Measurements from ENCODE around the gene SPAG16. TPM values are rescaled to one million over a fixed set of nuclear protein-coding genes. Genes with fewer than 3 reads are reported as not detected.

Gene SPAG16
- total RNA-seq, 4 donors from 2014 or later: 14.1 to 43.1 (median 30.2) TPM

- H3K4me3 ChIP-seq: no peak overlapping the region
- TF ChIP-seq CTCF (IDR thresholded peaks at IDR 0.05) (no peak), POLR2A (IDR thresholded peaks at IDR 0.05) (no peak)
- peak overlapping the region in 3 of 4 donors; percentile 56 to 74 (median 57) for H3K27ac ChIP-seq
- no peaks in the 10 kb centered on the region for H3K27me3 ChIP-seq
- no peaks in the 10 kb centered on the region for H3K9me3 ChIP-seq
- no peak for DNase-seq
- WGBS, 2 donors: 53 to 83% methylated on average over 4 of the region's 4 CpGs
- H3K4me1 ChIP-seq: peaks cover 0 to 15% (median 5%) of the 10 kb centered on the region in 3 donors
- intact Hi-C loops (cut with DNase I): no loop called here
- no peaks in the 10 kb centered on the region for H3K36me3 ChIP-seq
Observed at GRCh38 chr2:214019973-214020345, 735.7 kb downstream of the SPAG16 start.

GRCh38 chr2:214029190-214029589 is 744.9 kb downstream of the SPAG16 start:
- DNase-seq: no peak
- no peak for TF ChIP-seq CTCF (IDR thresholded peaks at IDR 0.05)
- TF ChIP-seq POLR2A (IDR thresholded peaks at IDR 0.05): no peak
- H3K4me1 ChIP-seq: no peaks in the 10 kb centered on the region
- H3K36me3 ChIP-seq: no peaks in the 10 kb centered on the region
- H3K27ac ChIP-seq: no peak overlapping the region
- intact Hi-C loops (cut with DNase I): no loop called here
- H3K4me3 ChIP-seq: no peak overlapping the region
- H3K27me3 ChIP-seq: no peaks in the 10 kb centered on the region
- WGBS, 2 donors: 75 to 97% methylated on average over 2 of the region's 2 CpGs
- H3K9me3 ChIP-seq: no peaks in the 10 kb centered on the region

GRCh38 chr2:214031566-214031965 is 747.3 kb downstream of the SPAG16 start:
- 60 to 67% methylated on average over 1 of the region's 1 CpG for WGBS, 2 donors
- H3K27me3 ChIP-seq: no peaks in the 10 kb centered on the region
- no peaks in the 10 kb centered on the region for H3K36me3 ChIP-seq
- TF ChIP-seq POLR2A (IDR thresholded peaks at IDR 0.05): no peak
- TF ChIP-seq CTCF (IDR thresholded peaks at IDR 0.05): no peak
- no peaks in the 10 kb centered on the region for H3K4me1 ChIP-seq
- no peak for DNase-seq
- no peaks in the 10 kb centered on the region for H3K9me3 ChIP-seq
- no peak overlapping the region for H3K4me3 ChIP-seq
- intact Hi-C loops (cut with DNase I): no loop called here
- no peak overlapping the region for H3K27ac ChIP-seq

- WGBS, 2 donors: 75 to 80% methylated on average over 1 to 3 of the region's 3 CpGs
Observed at GRCh38 chr2:214034417-214034816, 750.2 kb downstream of the SPAG16 start.

More at GRCh38 chr2:214034417-214034816, 750.2 kb downstream of the SPAG16 start:
- H3K36me3 ChIP-seq: no peaks in the 10 kb centered on the region
- H3K4me3 ChIP-seq: no peak overlapping the region
- no peaks in the 10 kb centered on the region for H3K27me3 ChIP-seq
- H3K9me3 ChIP-seq: no peaks in the 10 kb centered on the region
- DNase-seq: no peak
- no peaks in the 10 kb centered on the region for H3K4me1 ChIP-seq
- TF ChIP-seq CTCF (IDR thresholded peaks at IDR 0.05) (no peak), POLR2A (IDR thresholded peaks at IDR 0.05) (no peak)
- intact Hi-C loops (cut with DNase I): no loop called here
- no peak overlapping the region for H3K27ac ChIP-seq
